K562 (cell line): ENCODE measurements around the gene ATP5F1D. TPM values are rescaled to one million over a fixed set of nuclear protein-coding genes. Genes with fewer than 3 reads are reported as not detected.

Experiments
- BRD4 ChIP-seq: fragments of 200-600 bp; sonication (generic); IDR thresholded peaks from 2 replicates; pipeline ENCODE4 v1.6.1; 2017; ENCODE audit warnings: inconsistent platforms
- FOXA1 ChIP-seq: fragments of 450-650 bp; IDR thresholded peaks from 2 replicates; pipeline ENCODE4 v1.6.1; 2016; ENCODE audit warnings: mild to moderate bottlenecking, borderline replicate concordance
- MCM3 ChIP-seq: fragments of 450-650 bp; IDR thresholded peaks from 2 replicates; pipeline ENCODE4 v1.6.1; 2016
- NBN ChIP-seq: fragments of 450-650 bp; IDR thresholded peaks from 2 replicates; pipeline ENCODE4 v1.6.1; 2016; ENCODE audit warnings: low read depth, mild to moderate bottlenecking
- NKRF ChIP-seq: fragments of 450-650 bp; IDR thresholded peaks from 2 replicates; pipeline ENCODE4 v1.6.1; 2016; ENCODE audit warnings: borderline replicate concordance
- RAD21 ChIP-seq, 2 experiments: fragments of 250-450 bp in 1 of 2; fragments of 450-650 bp in 1 of 2; sonication (Bioruptor Pico) in 1 of 2; formaldehyde crosslinking in 1 of 2; IDR thresholded peaks in 1 of 2; conservative IDR thresholded peaks in 1 of 2; 2 replicates each; pipeline versions ENCODE4 v1.4.0 to v1.8.0; 2020 to 2022; ENCODE audit warnings: mild to moderate bottlenecking in 2 of 2, moderate library complexity in 1 of 2
- RNF2 ChIP-seq: sonication (generic); IDR thresholded peaks from 2 replicates; pipeline ENCODE4 v1.6.1; 2016
- STAT6 ChIP-seq: sonication (generic); formaldehyde crosslinking; IDR thresholded peaks from 2 replicates; pipeline ENCODE4 v1.8.1; 2023; ENCODE audit warnings: mild to moderate bottlenecking, missing genetic modification reagents
- TRIM25 ChIP-seq: fragments of 450-650 bp; IDR thresholded peaks from 2 replicates; pipeline ENCODE4 v1.7.0; 2016; ENCODE audit warnings: borderline replicate concordance
- TSC22D4 ChIP-seq: fragments of 450-650 bp; IDR thresholded peaks from 2 replicates; pipeline ENCODE4 v1.6.1; 2016; ENCODE audit warnings: missing genetic modification characterization, missing biosample characterization, control low read depth
- XRCC3 ChIP-seq: fragments of 450-650 bp; IDR thresholded peaks from 2 replicates; pipeline ENCODE4 v1.6.1; 2017; ENCODE audit warnings: mild to moderate bottlenecking, moderate library complexity
- ZBTB7A ChIP-seq: IDR thresholded peaks from 2 replicates; pipeline ENCODE4 v1.6.1; 2011; ENCODE audit warnings: low read depth, mild to moderate bottlenecking, low read length, moderate library complexity, borderline replicate concordance; ENCODE audit not compliant: control insufficient read depth
- ZC3H4 ChIP-seq: sonication (generic); formaldehyde crosslinking; IDR thresholded peaks from 2 replicates; pipeline ENCODE4 v1.9.0; 2021; ENCODE audit warnings: missing genetic modification reagents, borderline replicate concordance
- ZKSCAN3 ChIP-seq: fragments of 250-450 bp; sonication (Bioruptor Pico); IDR thresholded peaks from 2 replicates; pipeline ENCODE4 v1.4.0; 2020
- ZNF184 ChIP-seq: sonication (generic); formaldehyde crosslinking; IDR thresholded peaks from 2 replicates; pipeline ENCODE4 v1.5.0; 2020; ENCODE audit warnings: missing genetic modification reagents
- ZNF518B ChIP-seq: fragments of 250-450 bp; sonication (Bioruptor Pico); IDR thresholded peaks from 2 replicates; pipeline ENCODE4 v1.5.0; 2021; ENCODE audit warnings: mild to moderate bottlenecking, moderate library complexity
- ZNF589 ChIP-seq: fragments of 200-800 bp; sonication (Bioruptor generic); IDR thresholded peaks from 2 replicates; pipeline ENCODE4 v1.6.1; 2016; ENCODE audit warnings: low read depth, missing genetic modification characterization, missing compliant biosample characterization
- ZNF695 ChIP-seq: fragments of 450-650 bp; formaldehyde crosslinking; IDR thresholded peaks from 2 replicates; pipeline ENCODE4 v1.4.0; 2020; ENCODE audit warnings: mild to moderate bottlenecking, moderate library complexity
- polyA plus RNA-seq, 8 experiments: library from polyadenylated mRNA; depleted of rRNA in 4 of 8; stranded (reverse) in 5 of 8; unstranded in 3 of 8; fragments of >200 nt; fragmentation: Nextera tagmentation in 2 of 8; fragmentation: Illumina TruSeq in 1 of 8; extraction: Ambion mirVana in 2 of 8; extraction: Trizol in 1 of 8; gene quantifications; 2 replicates each; pipeline versions ENCODE4 v1.2.1 to v1.2.3, GENCODE V29; 2011 to 2014; ENCODE audit warnings: inconsistent platforms in 1 of 8, missing spikeins in 1 of 8
- total RNA-seq, 7 experiments: library from RNA; depleted of rRNA in 6 of 7; stranded (reverse); fragments of >200 nt in 6 of 7; fragmentation: Illumina TruSeq in 2 of 7; extraction: Trizol in 2 of 7; gene quantifications; 2 replicates each; pipeline versions ENCODE4 v1.2.1 to v1.2.3, GENCODE V29; 2011 to 2021; ENCODE audit warnings: low replicate concordance in 1 of 7

ATP5F1D gene
- total and polyA plus RNA-seq, 9 of the 15 experiments (the other 6 are each of a cell fraction or from before 2014, with no cell fraction given) = 3.9 to 409 (median 36.8) TPM

GRCh38 chr19:1268226-1269064 is 26.9 kb downstream of the ATP5F1D start (continued):
- no peak for TF ChIP-seq TSC22D4 (tag)
- no peak for TF ChIP-seq STAT6
- TF ChIP-seq TRIM25 = no peak; the same call in 1 of the 2 replicates
- no peak for TF ChIP-seq ZKSCAN3 (CRISPR knock-in tag)
- no peak for TF ChIP-seq XRCC3
- TF ChIP-seq ZNF184 (CRISPR knock-in tag) = no peak
- TF ChIP-seq ZNF589 = no peak
- no peak for TF ChIP-seq ZNF695 (CRISPR knock-in tag)
- no peak for TF ChIP-seq ZBTB7A
- peak; percentile 55; the same call in 1 of the 2 replicates for TF ChIP-seq NKRF
- TF ChIP-seq ZNF518B (CRISPR knock-in tag) = no peak
- no peak for TF ChIP-seq NBN
- TF ChIP-seq FOXA1 = no peak
- no peak for TF ChIP-seq BRD4
- TF ChIP-seq MCM3 = no peak
- no peak for TF ChIP-seq RNF2
- TF ChIP-seq RAD21 (CRISPR knock-in tag; conservative IDR thresholded peaks at IDR 0.05 in 1 of 2, IDR thresholded peaks at IDR 0.05 in 1 of 2) = no peak
- TF ChIP-seq ZC3H4 = no peak
